CD4-positive, alpha-beta T cell treated with Interleukin-6 at 100 ng/mL for 8 hours (primary cell): ENCODE results near the gene ARHGEF16.

Source experiments
- DNase-seq: peaks from one replicate; pipeline ENCODE4 v3.0.0-alpha.2; 2020; ENCODE audit warnings: mixed read lengths, low spot score

Gene ARHGEF16

GRCh38 chr1:3482378-3482849, 27.9 kb downstream of the ARHGEF16 start:
- DNase-seq: no peak

DNA sequence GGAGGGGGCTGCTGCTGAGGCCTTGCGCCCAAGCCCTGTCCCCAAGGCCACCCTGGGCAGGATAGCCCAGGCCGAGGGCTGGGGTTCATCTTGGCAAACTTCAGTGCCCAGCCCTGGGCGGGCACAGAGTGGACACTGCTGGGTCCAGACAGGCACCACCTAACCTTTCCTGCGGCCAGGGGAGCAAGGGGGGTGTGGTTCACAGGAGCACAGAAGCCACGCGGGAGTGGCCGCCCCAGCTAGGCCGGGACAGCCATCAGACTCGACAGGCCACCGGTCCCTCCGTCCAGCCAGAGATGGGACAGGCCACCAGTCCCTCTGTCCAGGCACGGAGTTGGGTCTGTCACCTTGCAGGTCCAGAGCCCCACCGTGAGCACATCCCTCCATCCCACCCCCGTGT, 28.9 kb downstream of the ARHGEF16 start:
- DNase-seq: no peak

- peak; percentile 26 for DNase-seq
Measured at GRCh38 chr1:3483801-3484444, 29.5 kb downstream of the ARHGEF16 start.

- DNase-seq: no peak
Measured at GRCh38 chr1:3485016-3485415, 30.6 kb downstream of the ARHGEF16 start.

- no peak for DNase-seq
Measured at GRCh38 chr1:3488432-3488831, 34.0 kb downstream of the ARHGEF16 start.

DNA sequence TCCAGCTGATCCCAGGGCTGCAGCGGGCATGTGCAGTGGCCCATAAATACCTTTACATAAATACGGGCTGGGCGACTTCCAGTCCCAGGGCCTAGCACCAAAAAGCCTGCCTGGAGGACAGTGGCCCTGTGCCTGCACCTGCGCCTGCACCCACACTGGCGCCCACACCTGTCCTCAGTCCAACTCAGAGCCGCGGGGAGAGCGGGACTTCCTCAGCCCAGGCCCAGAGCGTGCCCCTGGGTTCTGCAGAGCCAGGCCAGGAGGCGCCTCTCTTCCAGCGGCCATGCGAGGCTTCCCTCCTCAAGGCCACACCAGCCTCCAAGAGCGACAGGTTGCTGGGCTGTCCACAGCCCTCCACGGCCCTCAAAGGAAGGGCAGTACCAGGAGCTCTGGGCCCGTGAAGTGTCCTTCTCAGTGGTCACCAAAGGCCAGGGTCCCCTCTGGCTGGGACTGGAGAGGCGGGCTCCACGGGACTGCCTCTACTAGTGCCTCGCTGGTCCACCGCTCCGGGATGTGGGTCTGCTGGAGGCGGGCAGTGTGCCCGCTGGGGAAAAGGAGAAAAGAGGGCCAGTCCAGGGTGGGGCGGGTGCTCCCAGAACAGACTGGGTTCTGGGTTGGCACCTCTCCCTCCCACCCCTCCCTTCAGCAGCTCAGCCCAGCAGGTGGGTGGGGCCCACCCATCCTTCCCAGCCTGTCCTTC, 35.7 kb downstream of the ARHGEF16 start:
- DNase-seq: no peak

DNA sequence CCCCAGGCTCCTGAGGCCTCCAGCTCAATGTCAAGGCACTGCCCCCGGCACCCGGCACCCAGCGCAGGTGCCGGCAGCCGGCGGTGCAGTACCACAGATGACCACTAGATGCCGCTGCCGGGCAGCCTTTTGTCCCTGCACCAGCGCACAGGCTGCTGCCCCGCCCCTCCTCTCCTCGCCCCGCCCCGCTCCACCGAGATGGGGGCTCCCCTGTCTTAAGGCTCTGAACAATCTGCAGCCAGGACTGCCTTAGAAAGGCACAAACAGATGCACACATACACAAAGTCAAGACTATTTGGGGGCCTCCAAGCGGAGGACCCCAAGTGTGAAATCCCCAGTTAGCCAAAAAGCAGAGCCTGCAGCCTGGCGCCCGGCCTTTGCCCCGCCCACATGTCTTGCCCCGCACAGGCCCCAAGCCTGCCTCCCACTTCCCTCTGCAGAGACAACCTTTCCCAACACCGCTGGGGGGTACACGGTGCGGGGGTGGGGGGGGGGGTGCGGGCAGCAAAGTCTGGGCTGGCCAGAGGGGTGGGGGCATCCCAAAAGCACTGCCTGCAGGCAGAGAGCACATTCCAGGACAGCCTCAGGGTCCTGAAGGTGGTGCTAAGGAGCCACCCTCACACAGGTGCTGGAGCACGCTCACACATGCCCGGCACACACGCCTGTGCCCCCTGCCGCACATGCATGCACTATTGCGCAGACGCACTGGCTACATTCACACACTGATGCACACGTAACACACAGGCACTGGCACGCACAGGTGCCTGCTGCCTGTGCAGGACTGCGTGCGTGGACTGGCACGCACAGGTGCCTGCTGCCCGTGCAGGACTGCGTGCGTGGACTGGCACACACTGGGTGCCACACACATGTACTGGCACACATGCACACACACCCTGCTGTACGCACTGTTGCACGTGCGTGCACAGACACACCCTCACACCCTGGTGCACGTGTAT, 37.1 kb downstream of the ARHGEF16 start:
- DNase-seq: peak; percentile 75

DNA sequence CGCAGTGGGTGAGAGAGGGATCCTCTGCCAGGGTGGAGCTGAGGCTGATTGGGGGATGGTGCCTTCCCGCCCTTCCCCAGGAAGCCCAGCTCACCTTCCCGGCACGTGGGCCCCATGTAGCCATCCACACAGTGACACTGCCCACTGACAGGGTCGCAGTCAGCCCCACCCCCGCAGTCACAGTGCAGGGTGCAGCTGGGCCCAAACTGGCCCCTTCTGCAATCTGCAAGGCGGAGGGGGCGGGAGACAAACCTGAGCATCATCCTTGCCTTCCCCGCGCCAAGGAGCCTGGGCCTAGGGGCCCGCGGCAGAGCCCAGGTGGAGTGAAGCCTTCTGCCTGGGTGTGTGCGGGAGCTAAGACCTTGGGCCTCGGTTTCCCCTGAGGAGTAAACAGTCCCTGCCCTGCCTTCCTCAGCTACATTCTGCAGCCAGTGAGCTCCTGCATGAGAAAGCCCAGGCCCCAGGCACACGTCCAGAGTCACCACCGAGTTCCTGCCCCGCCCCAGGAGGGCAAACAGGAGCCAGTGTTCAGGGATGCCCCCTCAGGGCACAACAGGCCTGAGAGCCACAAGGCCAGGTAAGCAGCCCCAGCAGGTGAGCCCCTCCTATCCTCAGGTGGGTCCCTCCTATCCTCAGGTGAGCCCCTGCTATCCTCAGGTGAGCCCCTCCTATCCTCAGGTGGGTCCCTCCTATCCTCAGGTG, 38.2 kb downstream of the ARHGEF16 start:
- no peak for DNase-seq

DNA sequence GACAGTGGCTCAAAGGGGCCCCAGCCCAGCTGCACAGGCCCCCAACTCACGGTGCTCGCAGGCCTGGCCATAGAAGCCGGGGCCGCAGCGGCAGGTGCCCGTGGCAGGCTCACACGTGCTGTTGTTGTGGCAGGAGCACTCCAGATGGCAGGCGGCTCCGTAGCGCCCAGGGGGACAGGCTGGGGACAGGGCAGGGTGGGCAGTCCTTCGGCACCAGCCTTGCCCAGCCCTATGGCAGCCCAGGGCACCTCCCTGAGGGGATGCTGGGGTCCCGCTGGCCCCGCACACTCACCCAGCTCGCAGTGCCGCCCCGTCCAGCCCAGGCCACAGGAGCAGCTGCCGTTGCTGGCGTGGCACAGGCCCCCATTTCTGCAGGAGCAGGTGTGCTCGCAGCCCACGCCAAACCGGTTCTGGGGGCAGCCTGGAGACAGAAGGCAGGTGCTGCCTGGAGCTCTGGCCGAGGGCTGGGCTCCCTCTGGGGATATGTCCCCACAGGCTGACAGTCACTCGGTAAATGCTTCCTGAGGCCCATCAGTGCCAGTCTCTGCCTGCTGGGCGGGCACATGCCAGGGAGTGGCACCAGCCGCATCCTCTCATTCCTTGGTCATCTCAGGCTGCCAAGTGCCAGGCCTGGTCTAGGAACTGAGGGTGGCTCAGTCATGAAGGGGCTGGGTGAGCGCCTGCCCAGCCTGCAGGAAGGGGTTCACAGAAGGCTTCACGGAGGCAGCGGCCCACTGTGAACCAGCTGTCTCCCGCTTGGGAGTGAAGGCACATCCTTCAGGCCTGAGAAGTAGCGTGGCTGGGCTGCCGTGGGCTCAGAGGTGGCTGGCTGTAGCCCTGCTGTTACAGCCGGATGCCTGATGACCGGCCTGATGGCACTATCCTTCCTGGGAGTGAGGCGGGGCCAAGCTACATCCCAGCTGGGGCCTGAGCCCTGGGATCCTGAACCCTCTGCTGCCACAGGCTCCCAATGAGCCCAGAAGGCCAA, 40.1 kb downstream of the ARHGEF16 start:
- no peak for DNase-seq

- DNase-seq: no peak
Measured at GRCh38 chr1:3495776-3496745, 41.6 kb downstream of the ARHGEF16 start.

DNA sequence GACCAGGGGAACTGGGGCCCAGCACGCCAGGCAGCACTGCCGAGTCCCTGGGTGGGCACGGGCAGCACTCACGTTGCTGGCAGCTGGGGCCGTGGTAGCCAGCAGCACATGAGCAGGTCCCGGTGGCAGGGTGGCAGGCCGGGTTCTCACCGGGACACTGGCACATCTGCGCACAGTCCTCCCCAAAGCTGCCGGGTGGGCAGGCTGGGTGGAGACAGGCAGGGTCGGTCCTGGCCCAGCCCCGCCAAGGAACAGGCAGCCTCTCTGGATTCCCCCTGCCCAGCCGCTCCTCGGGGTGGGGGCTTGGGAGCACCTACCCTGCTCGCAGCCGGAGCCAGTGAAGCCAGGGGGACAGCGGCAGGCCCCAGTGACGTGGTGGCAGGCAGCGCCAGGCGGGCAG, 42.5 kb downstream of the ARHGEF16 start:
- DNase-seq: no peak

- no peak for DNase-seq
Measured at GRCh38 chr1:3497521-3497920, 43.1 kb downstream of the ARHGEF16 start.

- no peak for DNase-seq
Measured at GRCh38 chr1:3498246-3498930, 43.9 kb downstream of the ARHGEF16 start.

DNA sequence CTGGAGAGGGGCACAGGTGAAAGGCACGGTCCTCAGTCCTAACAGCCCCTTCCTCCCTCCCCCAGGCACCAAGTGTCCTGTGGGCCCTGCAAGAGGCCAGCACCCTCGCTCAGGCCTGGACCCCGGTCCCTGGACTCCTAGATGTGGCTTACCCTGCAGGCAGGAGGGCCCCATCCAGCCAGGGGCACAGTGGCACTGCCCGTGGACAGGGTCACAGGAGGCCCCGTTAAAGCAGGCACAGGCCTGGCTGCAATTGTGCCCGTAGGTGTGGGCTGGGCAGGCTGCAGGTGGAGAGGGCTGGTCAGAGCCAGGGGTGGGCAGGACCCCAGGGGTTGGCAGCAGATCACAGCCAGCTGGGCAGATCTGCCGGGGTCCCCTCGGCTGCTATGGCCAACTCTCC, 44.5 kb downstream of the ARHGEF16 start:
- DNase-seq: no peak

- DNase-seq: no peak
Measured at GRCh38 chr1:3499611-3500010, 45.1 kb downstream of the ARHGEF16 start.

DNA sequence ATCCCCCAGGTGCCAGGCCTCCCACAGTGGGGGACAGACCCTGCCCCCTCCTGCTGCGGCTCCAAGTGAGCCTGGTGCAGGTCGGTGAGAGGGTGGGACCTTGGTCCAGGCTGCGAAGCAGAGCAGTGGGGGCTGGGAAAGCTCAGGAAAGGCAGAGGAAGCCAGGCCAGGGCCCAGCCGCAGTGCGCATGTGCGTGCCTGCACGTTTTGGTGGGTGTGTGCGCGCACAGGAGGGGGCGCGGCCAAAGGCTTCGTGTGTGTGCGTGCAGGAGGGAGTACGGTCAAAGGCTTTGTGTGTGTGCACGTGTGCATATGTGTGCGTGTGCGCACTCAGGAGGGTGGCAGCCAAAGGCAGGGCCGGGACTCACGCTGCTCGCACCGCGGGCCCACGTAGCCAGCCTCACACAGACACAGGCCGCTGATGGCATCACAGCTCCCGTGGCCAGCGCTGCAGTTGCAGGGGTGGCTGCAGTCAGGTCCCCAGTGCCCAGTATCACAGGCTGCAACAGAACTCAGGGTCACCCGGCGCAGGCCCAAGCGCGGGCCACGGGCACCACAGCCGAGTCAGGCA, 45.9 kb downstream of the ARHGEF16 start:
- no peak for DNase-seq

DNA sequence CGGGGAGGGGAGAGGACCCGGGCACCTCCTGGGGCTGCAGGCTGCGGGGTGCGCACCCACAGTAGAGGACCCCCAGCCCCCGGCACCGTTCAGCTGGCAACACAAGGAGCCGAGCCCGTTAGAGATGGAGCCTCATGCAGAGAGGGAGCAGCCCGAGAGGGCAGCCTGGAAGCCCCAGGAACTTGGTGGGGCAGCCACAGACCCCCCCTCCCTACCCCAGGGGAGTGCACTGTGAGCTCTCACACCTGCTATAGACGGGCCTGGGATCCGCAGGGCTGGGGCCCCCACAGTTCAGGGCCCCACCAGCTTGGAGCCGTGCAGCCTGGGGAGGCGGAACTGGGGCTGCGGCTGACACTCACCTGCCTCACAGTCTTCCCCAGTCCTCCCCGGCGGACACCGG, 47.0 kb downstream of the ARHGEF16 start:
- no peak for DNase-seq

- peak; percentile 67 for DNase-seq
Measured at GRCh38 chr1:3501856-3502640, 47.6 kb downstream of the ARHGEF16 start.
